HEK293 (cell line): ENCODE data around the gene WWTR1.

Experiments used
- CTCF ChIA-PET: fragments of 350-600 bp; formaldehyde crosslinking; extraction: SDS; loops from one replicate; lab custom pipeline; 2021; ENCODE audit warnings: antibody characterized with exemption; lab: Yijun Ruan, JAX
- POLR2A ChIA-PET: fragments of 300-600 bp; formaldehyde crosslinking; extraction: SDS; loops from one replicate; lab custom pipeline; 2020; ENCODE audit warnings: antibody characterized with exemption, inconsistent platforms; lab: Yijun Ruan, JAX
- H3K27ac ChIP-seq: fragments of 200-500 bp; sonication (Bioruptor generic); 2 replicates; pipeline ENCODE4 v1.5.1; 2014; ENCODE audit warnings: low read depth, low read length, control low read depth, inconsistent platforms; ENCODE audit errors: extremely low read depth
- H3K36me3 ChIP-seq, 2 experiments: fragments of 200-500 bp in 1 of 2; sonication (Bioruptor generic) in 1 of 2; 1 replicate in 1 of 2; 2 replicates in 1 of 2; pipeline ENCODE4 v1.5.1; 2014 to 2017; ENCODE audit warnings: inconsistent platforms in 2 of 2, low read length in 2 of 2; ENCODE audit not compliant: control insufficient read depth in 2 of 2, insufficient read depth in 1 of 2
- H3K4me1 ChIP-seq: fragments of 200-500 bp; sonication (Bioruptor generic); 2 replicates; pipeline ENCODE4 v1.5.1; 2014; ENCODE audit warnings: mild to moderate bottlenecking, low read length, inconsistent platforms; ENCODE audit not compliant: control insufficient read depth, insufficient read depth
- H3K4me3 ChIP-seq: 2 replicates; pipeline ENCODE4 v1.5.1; 2011; ENCODE audit warnings: low read depth, mild to moderate bottlenecking, control low read depth, low read length, moderate library complexity
- H3K9me3 ChIP-seq: fragments of 200-500 bp; sonication (Bioruptor generic); 2 replicates; pipeline ENCODE4 v1.5.1; 2014; ENCODE audit warnings: low read depth, low read length, inconsistent platforms; ENCODE audit not compliant: control insufficient read depth, insufficient read depth
- BCL11A ChIP-seq: fragments of 450-650 bp; formaldehyde crosslinking; IDR thresholded peaks from 2 replicates; pipeline ENCODE4 v1.5.1; 2016; ENCODE audit warnings: low read depth, missing biosample characterization, missing genetic modification characterization
- KLF17 ChIP-seq: fragments of 450-650 bp; formaldehyde crosslinking; IDR thresholded peaks from 2 replicates; pipeline ENCODE4 v1.5.1; 2016; ENCODE audit warnings: missing biosample characterization, missing genetic modification characterization
- PRDM2 ChIP-seq: fragments of 450-650 bp; formaldehyde crosslinking; IDR thresholded peaks from 2 replicates; pipeline ENCODE4 v1.5.1; 2016; ENCODE audit warnings: missing biosample characterization, missing genetic modification characterization, borderline replicate concordance
- ZBTB7A ChIP-seq: fragments of 450-650 bp; formaldehyde crosslinking; IDR thresholded peaks from 2 replicates; pipeline ENCODE4 v1.5.1; 2016; ENCODE audit warnings: low read depth, missing biosample characterization, missing genetic modification characterization
- ZNF114 ChIP-seq: fragments of 450-650 bp; formaldehyde crosslinking; IDR thresholded peaks from 2 replicates; pipeline ENCODE4 v1.5.0; 2017; ENCODE audit warnings: missing biosample characterization, missing genetic modification characterization
- ZNF266 ChIP-seq: fragments of 450-650 bp; formaldehyde crosslinking; IDR thresholded peaks from 2 replicates; pipeline ENCODE4 v1.5.1; 2016; ENCODE audit warnings: missing biosample characterization, missing genetic modification characterization, low read depth
- ZNF292 ChIP-seq: fragments of 450-650 bp; formaldehyde crosslinking; IDR thresholded peaks from 2 replicates; pipeline ENCODE4 v1.5.1; 2016; ENCODE audit warnings: low read depth, missing biosample characterization, missing genetic modification characterization, borderline replicate concordance
- ZNF433 ChIP-seq: fragments of 450-650 bp; formaldehyde crosslinking; IDR thresholded peaks from 2 replicates; pipeline ENCODE4 v1.5.1; 2016; ENCODE audit warnings: missing biosample characterization, missing genetic modification characterization, low read depth
- ZNF48 ChIP-seq: fragments of 450-650 bp; formaldehyde crosslinking; IDR thresholded peaks from 2 replicates; pipeline ENCODE4 v1.5.1; 2016; ENCODE audit warnings: missing biosample characterization, missing genetic modification characterization
- ZNF514 ChIP-seq: fragments of 450-650 bp; formaldehyde crosslinking; IDR thresholded peaks from 2 replicates; pipeline ENCODE4 v1.5.1; 2016; ENCODE audit warnings: missing biosample characterization, missing genetic modification characterization
- ZNF518A ChIP-seq: fragments of 450-650 bp; formaldehyde crosslinking; conservative IDR thresholded peaks from 2 replicates; pipeline ENCODE4 v1.5.1; 2016; ENCODE audit warnings: low read depth, missing biosample characterization, missing genetic modification characterization
- ZNF548 ChIP-seq: fragments of 450-650 bp; formaldehyde crosslinking; IDR thresholded peaks from 2 replicates; pipeline ENCODE4 v1.5.1; 2016; ENCODE audit warnings: missing biosample characterization, missing genetic modification characterization
- ZNF600 ChIP-seq: fragments of 450-650 bp; formaldehyde crosslinking; IDR thresholded peaks from 2 replicates; pipeline ENCODE4 v1.5.1; 2016; ENCODE audit warnings: missing biosample characterization, missing genetic modification characterization
- ZNF658 ChIP-seq: fragments of 450-650 bp; formaldehyde crosslinking; IDR thresholded peaks from 2 replicates; pipeline ENCODE4; 2016; ENCODE audit warnings: missing biosample characterization, missing genetic modification characterization
- ZNF677 ChIP-seq: fragments of 450-650 bp; IDR thresholded peaks from 2 replicates; pipeline ENCODE4 v1.5.0; 2018; ENCODE audit warnings: missing biosample characterization, mild to moderate bottlenecking, missing genetic modification characterization, moderate library complexity
- ZNF792 ChIP-seq: fragments of 450-650 bp; formaldehyde crosslinking; IDR thresholded peaks from 2 replicates; pipeline ENCODE4 v1.5.1; 2016; ENCODE audit warnings: missing biosample characterization, missing genetic modification characterization
- ZSCAN18 ChIP-seq: fragments of 450-650 bp; formaldehyde crosslinking; IDR thresholded peaks from 2 replicates; pipeline ENCODE4 v1.5.1; 2016; ENCODE audit warnings: missing biosample characterization, missing genetic modification characterization

The WWTR1 gene

GRCh38 chr3:149472030-149472797 lies 185.6 kb downstream of the WWTR1 start (continued):
- TF ChIP-seq PRDM2 (tag by site-specific recombination) = no peak
- TF ChIP-seq ZNF114 = no peak
- no peak for TF ChIP-seq BCL11A
- TF ChIP-seq ZNF677 (tag by site-specific recombination) = no peak
- TF ChIP-seq ZNF792 (tag by site-specific recombination) = no peak
- no peak for TF ChIP-seq ZSCAN18 (tag by site-specific recombination)

GRCh38 chr3:149470381-149470780 lies 187.4 kb downstream of the WWTR1 start:
- H3K36me3 ChIP-seq = no peaks in the 10 kb centered on the region
- ChIA-PET CTCF (interaction anchor here (0.6 to 1.3 kb wide), 4 partner anchors 79 to 939 kb away, joined by 3 to 7 read pairs (median 3); no protein-coding TSS in a partner anchor), POLR2A (no interaction called here)
- no peaks in the 10 kb centered on the region for H3K9me3 ChIP-seq
- H3K4me3 ChIP-seq = no peak overlapping the region
- no peaks in the 10 kb centered on the region for H3K4me1 ChIP-seq
- TF ChIP-seq ZNF518A (tag by site-specific recombination) = no peak
- TF ChIP-seq ZNF600 (tag by site-specific recombination) = no peak
- TF ChIP-seq ZNF292 (tag by site-specific recombination) = no peak
- no peak for TF ChIP-seq ZBTB7A (tag by site-specific recombination)
- TF ChIP-seq ZNF48 (tag by site-specific recombination) = no peak
- no peak for TF ChIP-seq KLF17 (tag by site-specific recombination)
- TF ChIP-seq ZNF433 = no peak
- TF ChIP-seq ZNF266 (tag by site-specific recombination) = no peak
- TF ChIP-seq ZNF658 (tag by site-specific recombination) = no peak
- no peak for TF ChIP-seq ZNF514 (tag by site-specific recombination)
- TF ChIP-seq ZNF548 (tag by site-specific recombination) = no peak
- no peak overlapping the region for H3K27ac ChIP-seq
